ENCODE measurements around the gene FYN.

- TF ChIP-seq CTCF (IDR thresholded peaks at IDR 0.05; ENCODE audit: insufficient read depth, low read length, poor library complexity, severe bottlenecking) (no peak), EZH2phosphoT487 (conservative IDR thresholded peaks at IDR 0.05; ENCODE audit: low read length) (no peak)
These were observed 247.5 kb downstream of the FYN start for GRCh38 chr6:111625461-111626391.

Measured in SU-DHL-6 (cell line).